Neuron (in vitro differentiated cells): ENCODE measurements around the gene HNF4A.

ENCODE experiments used
- H2AFZ ChIP-seq: one replicate; pipeline ENCODE4 v1.6.1; 2013; ENCODE audit warnings: low read depth, mild to moderate bottlenecking, inconsistent platforms, low read length, moderate library complexity
- H3K27me3 ChIP-seq: one replicate; pipeline ENCODE4 v1.6.1; 2013; ENCODE audit warnings: low read length; ENCODE audit not compliant: insufficient read depth
- H3K36me3 ChIP-seq: one replicate; pipeline ENCODE4 v1.6.1; 2013; ENCODE audit warnings: low read length; ENCODE audit not compliant: insufficient read depth
- H3K4me1 ChIP-seq: one replicate; pipeline ENCODE4 v1.6.1; 2013; ENCODE audit warnings: low read length; ENCODE audit not compliant: insufficient read depth
- H3K4me3 ChIP-seq: 2 replicates; pipeline ENCODE4 v1.5.1; 2013; ENCODE audit warnings: mild to moderate bottlenecking, low read length, moderate library complexity
- H3K9me3 ChIP-seq: one replicate; pipeline ENCODE4 v1.6.1; 2013; ENCODE audit warnings: low read length

Gene HNF4A

GRCh38 chr20:44398335-44398734, 42.8 kb downstream of the HNF4A start:
- Histone ChIP-seq H3K9me3 (no peaks in the 10 kb centered on the region), H3K36me3 (no peaks in the 10 kb centered on the region), H3K4me3 (no peak overlapping the region), H2AFZ (no peak overlapping the region), H3K4me1 (no peaks in the 10 kb centered on the region), H3K27me3 (peaks cover 7% of the 10 kb centered on the region)

DNA sequence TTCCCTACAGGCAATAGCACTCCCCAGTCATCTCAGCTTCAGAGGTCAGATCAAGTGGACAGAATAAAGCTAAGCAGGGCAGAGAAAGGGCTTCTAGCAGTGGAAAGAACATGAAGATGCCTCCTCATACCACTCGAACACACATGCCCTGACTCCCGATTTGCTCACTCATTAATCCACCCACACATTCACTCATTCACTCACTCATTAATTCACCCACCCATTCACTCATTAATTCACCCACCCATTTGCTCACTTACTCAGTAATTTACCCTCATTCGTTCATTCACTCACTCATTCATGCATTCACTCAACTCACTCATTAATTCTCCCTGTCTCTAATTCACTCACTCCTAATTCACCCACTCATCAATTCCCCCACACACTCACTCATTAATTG, 43.9 kb downstream of the HNF4A start:
- no peaks in the 10 kb centered on the region for H3K4me1 ChIP-seq
- H2AFZ ChIP-seq: no peak overlapping the region
- H3K4me3 ChIP-seq: no peak overlapping the region
- no peaks in the 10 kb centered on the region for H3K36me3 ChIP-seq
- H3K9me3 ChIP-seq: no peaks in the 10 kb centered on the region
- H3K27me3 ChIP-seq: peaks cover 7% of the 10 kb centered on the region

DNA sequence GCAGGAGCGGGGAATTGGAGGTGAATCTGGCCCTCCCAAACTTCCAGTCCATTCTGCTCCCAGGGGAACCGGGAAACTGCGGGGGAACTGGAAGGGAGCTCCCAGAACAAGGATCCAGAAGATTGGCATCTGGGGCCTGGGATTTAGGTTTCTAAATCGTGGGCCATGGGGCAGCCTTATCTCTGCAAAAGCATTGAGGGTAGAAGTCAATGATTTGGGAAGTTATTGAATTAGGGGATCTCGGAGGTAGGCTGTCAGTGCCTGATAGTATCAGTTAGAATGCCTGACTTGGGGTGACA, 45.1 kb downstream of the HNF4A start:
- no peak overlapping the region for H3K4me3 ChIP-seq
- H3K4me1 ChIP-seq: no peaks in the 10 kb centered on the region
- no peaks in the 10 kb centered on the region for H3K9me3 ChIP-seq
- no peak overlapping the region for H2AFZ ChIP-seq
- peaks cover 7% of the 10 kb centered on the region for H3K27me3 ChIP-seq
- no peaks in the 10 kb centered on the region for H3K36me3 ChIP-seq

- no peak overlapping the region for H3K4me3 ChIP-seq
- H3K4me1 ChIP-seq: no peaks in the 10 kb centered on the region
- no peak overlapping the region for H2AFZ ChIP-seq
- H3K27me3 ChIP-seq: peaks cover 7% of the 10 kb centered on the region
- H3K9me3 ChIP-seq: no peaks in the 10 kb centered on the region
- H3K36me3 ChIP-seq: no peaks in the 10 kb centered on the region
These were observed 45.7 kb downstream of the HNF4A start for GRCh38 chr20:44400970-44401769.

DNA sequence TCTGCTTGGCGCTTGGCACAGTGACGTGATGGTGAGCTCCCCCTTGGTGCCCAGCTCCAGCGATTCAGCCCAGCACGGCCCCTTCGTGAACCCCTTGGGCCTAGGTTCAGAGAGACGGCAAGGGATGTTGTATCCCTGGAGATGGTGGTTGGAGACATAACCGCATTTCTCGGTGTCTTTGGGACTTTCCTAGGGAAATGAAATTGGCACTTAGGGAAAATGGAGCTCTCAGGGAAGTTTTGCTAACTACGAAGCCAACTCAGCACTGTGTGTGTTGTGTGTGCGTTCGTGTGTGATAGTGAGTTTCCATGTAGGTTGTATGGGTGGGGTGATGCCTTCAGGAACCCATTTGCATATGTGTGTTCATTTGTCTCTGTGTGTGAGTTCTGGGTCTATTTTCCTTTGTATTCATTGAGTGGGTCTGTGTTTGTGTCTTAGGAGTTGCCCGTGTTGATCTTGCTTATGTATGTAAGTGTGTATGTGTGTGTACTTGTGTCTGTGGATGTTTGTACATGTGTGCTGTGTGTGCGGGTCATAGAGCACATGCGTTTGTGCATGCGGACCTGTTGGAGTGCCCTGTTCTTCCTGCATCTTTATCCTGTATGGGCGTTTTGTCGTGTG, 46.4 kb downstream of the HNF4A start:
- no peaks in the 10 kb centered on the region for H3K36me3 ChIP-seq

DNA sequence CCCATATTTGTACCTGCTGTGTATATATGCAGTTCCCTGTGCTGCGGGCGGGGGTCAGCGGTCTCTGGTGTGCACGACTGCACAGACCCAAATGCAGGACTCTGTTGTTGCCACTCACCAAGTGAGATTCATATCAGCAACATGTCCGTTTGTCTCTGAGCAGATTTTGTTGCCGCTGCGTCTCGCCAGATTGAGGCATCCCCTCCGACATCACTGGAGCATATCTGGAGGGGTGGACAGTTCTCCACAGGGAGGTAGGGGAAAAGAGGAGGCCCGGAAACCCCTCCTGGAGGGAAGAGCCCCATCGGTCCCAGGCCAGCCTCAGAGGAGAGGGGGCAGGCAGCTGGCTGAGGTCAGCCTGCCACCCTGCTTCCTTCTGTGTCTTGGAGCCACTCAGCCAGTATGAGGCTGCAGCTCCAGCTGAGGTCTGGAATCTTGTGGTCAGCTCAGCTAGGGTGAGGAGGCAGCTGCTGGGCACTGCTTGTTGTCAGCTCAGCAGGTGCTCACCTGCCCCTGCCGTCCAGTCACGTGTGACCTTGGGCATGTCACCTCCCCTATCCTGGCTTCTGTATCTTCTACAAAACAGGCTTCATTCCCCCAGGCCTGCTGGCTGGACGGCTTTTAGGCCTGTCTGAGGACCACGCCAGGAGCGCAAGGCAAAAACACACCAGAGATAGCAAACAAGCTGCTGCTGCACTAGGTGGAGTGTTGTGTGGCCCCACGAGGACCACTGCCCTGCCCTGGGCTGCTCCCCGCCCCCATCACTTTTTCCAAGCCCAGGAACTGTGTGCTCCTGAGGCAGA, 47.1 kb downstream of the HNF4A start:
- Histone ChIP-seq H3K9me3 (no peaks in the 10 kb centered on the region), H3K4me1 (no peaks in the 10 kb centered on the region), H2AFZ (no peak overlapping the region), H3K4me3 (no peak overlapping the region), H3K36me3 (no peaks in the 10 kb centered on the region), H3K27me3 (peaks cover 6% of the 10 kb centered on the region)

More for the DNA sequence above, 46.4 kb downstream of the HNF4A start:
- H3K9me3 ChIP-seq: no peaks in the 10 kb centered on the region
- no peak overlapping the region for H3K4me3 ChIP-seq
- H2AFZ ChIP-seq: no peak overlapping the region
- no peaks in the 10 kb centered on the region for H3K4me1 ChIP-seq
- peaks cover 3% of the 10 kb centered on the region for H3K27me3 ChIP-seq

- H3K4me1 ChIP-seq: no peaks in the 10 kb centered on the region
- H3K4me3 ChIP-seq: no peak overlapping the region
- H2AFZ ChIP-seq: no peak overlapping the region
- H3K9me3 ChIP-seq: no peaks in the 10 kb centered on the region
- H3K36me3 ChIP-seq: no peaks in the 10 kb centered on the region
- peaks cover 4% of the 10 kb centered on the region for H3K27me3 ChIP-seq
These were observed 48.0 kb downstream of the HNF4A start for GRCh38 chr20:44403194-44404112.

DNA sequence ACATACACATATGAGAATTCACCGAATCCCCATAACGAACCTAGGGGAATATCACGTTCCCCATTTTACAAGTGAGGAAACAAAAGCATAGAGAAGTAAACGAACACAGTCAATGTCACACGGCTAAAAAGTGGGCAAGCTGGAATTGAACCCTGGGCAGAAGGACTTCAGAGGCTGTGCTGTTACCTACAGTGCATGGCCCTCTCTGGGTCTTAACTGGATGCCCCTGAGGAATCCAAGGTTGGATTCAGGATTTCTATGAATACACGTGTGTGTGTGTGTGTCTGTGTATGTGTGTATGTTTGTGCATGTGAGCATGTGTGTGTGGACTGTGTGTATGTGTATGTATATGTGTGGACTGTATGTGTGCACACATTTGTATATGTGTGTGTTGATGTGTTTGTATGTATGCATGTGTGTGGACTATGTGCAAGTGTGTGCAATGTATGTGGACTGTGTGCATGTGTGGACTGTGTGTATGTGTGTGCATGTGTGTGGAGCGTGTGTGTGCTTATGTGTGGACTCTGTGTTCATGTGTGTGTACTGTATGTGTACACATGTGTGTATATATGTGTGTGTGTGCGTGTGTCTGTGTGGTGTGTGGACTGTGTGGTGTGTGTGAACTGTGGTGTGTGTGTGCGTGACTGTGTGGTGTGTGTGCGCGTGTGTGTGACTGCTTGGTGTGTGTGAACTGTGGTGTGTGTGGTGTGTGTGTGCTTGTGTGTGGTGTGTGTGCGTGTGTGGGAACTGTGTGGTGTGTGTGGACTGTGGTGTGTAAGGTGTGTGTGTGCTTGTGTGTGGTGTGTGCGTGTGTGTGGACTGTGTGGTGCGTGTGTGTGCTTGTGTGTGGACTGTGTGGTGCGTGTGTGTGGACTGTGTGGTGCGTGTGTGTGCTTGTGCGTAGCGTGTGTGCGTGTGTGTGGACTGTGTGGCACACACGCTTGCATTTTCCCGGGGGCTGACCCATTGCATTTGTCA, 49.0 kb downstream of the HNF4A start:
- H2AFZ ChIP-seq: no peak overlapping the region
- H3K9me3 ChIP-seq: no peaks in the 10 kb centered on the region
- H3K4me3 ChIP-seq: no peak overlapping the region
- H3K36me3 ChIP-seq: no peaks in the 10 kb centered on the region
- no peaks in the 10 kb centered on the region for H3K4me1 ChIP-seq
- H3K27me3 ChIP-seq: peaks cover 3% of the 10 kb centered on the region

GRCh38 chr20:44405257-44405656, 49.8 kb downstream of the HNF4A start:
- Histone ChIP-seq H3K4me3 (no peak overlapping the region), H3K4me1 (no peaks in the 10 kb centered on the region)

DNA sequence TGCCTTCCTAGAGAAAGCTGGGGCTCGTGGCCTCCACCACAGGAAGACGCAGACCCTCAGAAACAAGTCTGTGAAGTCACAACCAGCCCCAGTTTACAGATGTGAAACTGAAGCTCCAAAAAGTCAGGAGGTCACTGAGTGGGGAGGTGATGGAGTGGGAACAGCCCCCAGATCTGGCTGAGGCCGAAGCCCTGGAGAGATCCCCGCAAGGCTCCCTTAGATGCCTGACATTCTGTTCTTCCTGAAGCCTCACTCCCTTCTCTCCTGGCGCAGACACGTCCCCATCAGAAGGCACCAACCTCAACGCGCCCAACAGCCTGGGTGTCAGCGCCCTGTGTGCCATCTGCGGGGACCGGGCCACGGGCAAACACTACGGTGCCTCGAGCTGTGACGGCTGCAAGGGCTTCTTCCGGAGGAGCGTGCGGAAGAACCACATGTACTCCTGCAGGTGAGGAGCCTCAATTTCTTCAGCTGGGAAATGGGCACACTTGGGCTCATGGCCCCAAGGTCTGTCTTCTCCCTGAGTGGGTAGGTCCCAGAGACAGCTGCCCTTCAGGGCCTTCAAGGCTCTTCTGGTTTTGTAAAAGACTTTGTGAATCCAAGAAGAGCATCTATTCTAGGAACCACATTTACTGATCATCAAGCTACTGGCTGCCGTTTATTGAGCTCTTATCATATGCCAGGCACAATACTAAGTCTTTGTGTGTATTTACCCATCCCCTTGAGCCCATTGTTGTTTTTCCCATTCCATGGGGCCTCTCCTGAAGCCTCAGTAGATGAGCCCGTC, 50.5 kb downstream of the HNF4A start:
- Histone ChIP-seq H3K9me3 (no peaks in the 10 kb centered on the region), H2AFZ (no peak overlapping the region), H3K36me3 (no peaks in the 10 kb centered on the region), H3K27me3 (peaks cover 8% of the 10 kb centered on the region), H3K4me1 (no peaks in the 10 kb centered on the region), H3K4me3 (no peak overlapping the region)

More at GRCh38 chr20:44405257-44405656, 49.8 kb downstream of the HNF4A start:
- no peaks in the 10 kb centered on the region for H3K9me3 ChIP-seq
- H3K27me3 ChIP-seq: peaks cover 6% of the 10 kb centered on the region
- H3K36me3 ChIP-seq: no peaks in the 10 kb centered on the region
- no peak overlapping the region for H2AFZ ChIP-seq

DNA sequence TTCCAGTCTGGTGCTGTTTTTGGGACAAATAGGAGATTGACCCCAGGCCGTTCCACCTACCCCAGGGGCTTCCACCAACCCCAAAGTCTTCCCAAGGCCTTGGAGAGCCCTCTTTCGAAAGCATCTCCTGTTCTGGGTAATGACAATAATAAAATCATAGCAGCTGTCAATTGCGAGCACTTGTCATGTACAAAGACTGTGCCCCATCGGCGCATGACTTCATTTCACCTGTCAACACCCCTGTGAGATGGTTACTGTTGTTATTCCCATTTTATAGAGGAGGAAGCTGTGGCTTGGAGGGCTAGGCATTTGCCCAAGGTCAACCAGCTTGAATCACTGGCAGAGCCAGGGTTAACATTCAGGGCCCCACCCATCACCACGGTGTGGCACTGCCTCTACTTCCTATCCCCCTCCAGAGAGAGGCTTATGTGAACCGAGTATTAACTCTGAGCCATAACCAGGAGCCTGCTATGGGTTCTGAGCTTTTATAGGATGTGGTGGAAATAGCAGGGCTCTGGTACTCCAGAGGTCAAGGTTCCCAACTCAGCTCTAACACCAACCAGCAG, 51.2 kb downstream of the HNF4A start:
- no peak overlapping the region for H3K4me3 ChIP-seq
- H2AFZ ChIP-seq: no peak overlapping the region
- H3K9me3 ChIP-seq: no peaks in the 10 kb centered on the region
- H3K4me1 ChIP-seq: no peaks in the 10 kb centered on the region
- no peaks in the 10 kb centered on the region for H3K36me3 ChIP-seq
- H3K27me3 ChIP-seq: peaks cover 8% of the 10 kb centered on the region
